Endothelial cell of umbilical vein (primary cell): ENCODE results near the gene RPE. TPM values are rescaled to one million over a fixed set of nuclear protein-coding genes. Genes with fewer than 3 reads are reported as not detected.

ENCODE experiments used
- BruUV-seq: library from RNA; stranded (reverse); fragments of 400-500 nt; replicated peaks from 2 replicates; lab custom pipeline; 2021; lab: Mats Ljungman, UMichigan
- CTCF ChIA-PET: fragments of 300-600, 350-600 bp; sonication (Branson Sonifier 250); formaldehyde crosslinking; loops from one replicate; lab custom pipeline; 2021; ENCODE audit warnings: antibody characterized with exemption, inconsistent platforms; lab: Charles Lee
- POLR2A ChIA-PET: fragments of 300-600, 350-600 bp; sonication (Branson Sonifier 250); formaldehyde crosslinking; loops from one replicate; lab custom pipeline; 2021; ENCODE audit warnings: antibody characterized with exemption, inconsistent platforms; lab: Charles Lee
- DNase-seq: peaks from one replicate; pipeline ENCODE4 v3.0.0-alpha.2; 2011; ENCODE audit warnings: low read depth, low spot score
- FAIRE-seq: peaks from 2 replicates; lab custom pipeline; 2011; peaks lifted over from hg19 to GRCh38; lab: Jason Lieb, UNC
- H2AFZ ChIP-seq: 2 replicates; pipeline ENCODE4 v1.6.0; 2012; ENCODE audit warnings: low read depth, low read length, control low read depth, inconsistent platforms
- H3K27ac ChIP-seq: 2 replicates; pipeline ENCODE4 v1.5.1; 2011; ENCODE audit warnings: low read depth, mild to moderate bottlenecking, control low read depth, low read length, moderate library complexity; ENCODE audit not compliant: insufficient read depth
- H3K27me3 ChIP-seq, 2 experiments: 2 replicates each; pipeline versions ENCODE4 v1.6.0 to v1.6.1; 2011; ENCODE audit warnings: low read length in 2 of 2, mixed read lengths in 1 of 2; ENCODE audit not compliant: control insufficient read depth in 2 of 2, insufficient read depth in 2 of 2
- H3K36me3 ChIP-seq, 2 experiments: 2 replicates in 1 of 2; 3 replicates in 1 of 2; pipeline ENCODE4 v1.5.1; 2011; ENCODE audit warnings: low read length in 2 of 2, mild to moderate bottlenecking in 1 of 2, moderate library complexity in 1 of 2; ENCODE audit not compliant: control insufficient read depth in 2 of 2, insufficient read depth in 2 of 2; ENCODE audit errors: extremely low read depth in 1 of 2
- H3K4me1 ChIP-seq: 3 replicates; pipeline ENCODE4 v1.5.1; 2011; ENCODE audit warnings: mild to moderate bottlenecking, low read length; ENCODE audit not compliant: control insufficient read depth, insufficient read depth; ENCODE audit errors: extremely low read depth
- H3K4me2 ChIP-seq: 2 replicates; pipeline ENCODE4 v1.6.1; 2011; ENCODE audit warnings: low read length, control low read depth, mixed read lengths; ENCODE audit not compliant: insufficient read depth
- H3K4me3 ChIP-seq, 3 experiments: fragments of 200-600 bp in 1 of 3; sonication (generic), shearing (Covaris generic) in 1 of 3; replicated peaks in 1 of 3; 2 replicates each; pipeline ENCODE4 v1.5.1; 2011 to 2016; ENCODE audit warnings: control low read depth in 3 of 3, low read length in 3 of 3, mild to moderate bottlenecking in 2 of 3, inconsistent platforms in 1 of 3, low read depth in 1 of 3, moderate library complexity in 1 of 3; ENCODE audit not compliant: insufficient read depth in 1 of 3
- H3K79me2 ChIP-seq: 2 replicates; pipeline ENCODE4 v1.6.0; 2012; ENCODE audit warnings: low read length, inconsistent platforms; ENCODE audit not compliant: control insufficient read depth, insufficient read depth
- H3K9ac ChIP-seq: replicated peaks from 2 replicates; pipeline ENCODE3; 2011; ENCODE audit warnings: low read length, control low read depth; ENCODE audit not compliant: insufficient read depth; ENCODE audit errors: extremely low read depth
- H3K9me1 ChIP-seq: replicated peaks from 3 replicates; pipeline ENCODE4 v1.6.0; 2011; ENCODE audit warnings: mild to moderate bottlenecking, low read length; ENCODE audit not compliant: control insufficient read depth, insufficient read depth; ENCODE audit errors: extremely low read depth
- H3K9me3 ChIP-seq: replicated peaks from 2 replicates; pipeline ENCODE4 v1.5.1; 2012; ENCODE audit warnings: low read length, inconsistent platforms; ENCODE audit not compliant: control insufficient read depth, insufficient read depth
- H4K20me1 ChIP-seq: replicated peaks from 2 replicates; pipeline ENCODE3; 2011; ENCODE audit warnings: mild to moderate bottlenecking, low read length; ENCODE audit not compliant: control insufficient read depth, insufficient read depth; ENCODE audit errors: extremely low read depth
- CTCF ChIP-seq, 2 donors: IDR thresholded peaks; 1 replicate in 1 of 2; 2 replicates in 1 of 2; pipeline ENCODE4 v1.5.1; 2011; ENCODE audit warnings: low read length in 2 of 2, mild to moderate bottlenecking in 2 of 2, moderate library complexity in 2 of 2, control low read depth in 1 of 2, inconsistent platforms in 1 of 2, low read depth in 1 of 2; ENCODE audit not compliant: insufficient read depth in 1 of 2; ENCODE audit errors: extremely low read depth in 1 of 2
- EZH2 ChIP-seq: IDR thresholded peaks from 2 replicates; pipeline ENCODE4 v1.6.1; 2012; ENCODE audit warnings: borderline replicate concordance, low read depth, mild to moderate bottlenecking, moderate library complexity, low read length, inconsistent platforms; ENCODE audit not compliant: severe bottlenecking
- FOS ChIP-seq: IDR thresholded peaks from 2 replicates; pipeline ENCODE4 v1.6.1; 2011; ENCODE audit warnings: mild to moderate bottlenecking, low read length, moderate library complexity, borderline replicate concordance; ENCODE audit not compliant: insufficient read depth
- GATA2 ChIP-seq: IDR thresholded peaks from 2 replicates; pipeline ENCODE4 v1.7.0; 2011; ENCODE audit warnings: low read depth, mild to moderate bottlenecking, moderate library complexity, mixed read lengths, low read length; ENCODE audit not compliant: insufficient read length, insufficient read depth
- JUN ChIP-seq: IDR thresholded peaks from 2 replicates; pipeline ENCODE4 v1.6.1; 2011; ENCODE audit warnings: borderline replicate concordance, low read depth; ENCODE audit not compliant: insufficient read length, insufficient read depth
- MAX ChIP-seq: IDR thresholded peaks from 2 replicates; pipeline ENCODE4 v1.6.1; 2011; ENCODE audit not compliant: insufficient read depth, insufficient read length
- MYC ChIP-seq: IDR thresholded peaks from one replicate; pipeline ENCODE4 v1.6.1; 2011; ENCODE audit warnings: mild to moderate bottlenecking, low read depth, low read length
- POLR2A ChIP-seq: IDR thresholded peaks from 2 replicates; pipeline ENCODE4 v1.6.1; 2012; ENCODE audit warnings: low read depth, mild to moderate bottlenecking, control low read depth, low read length
- POLR2AphosphoS5 ChIP-seq: IDR thresholded peaks from 2 replicates; pipeline ENCODE4 v1.6.1; 2012; ENCODE audit warnings: low read depth, mild to moderate bottlenecking, control low read depth, low read length, moderate library complexity; ENCODE audit not compliant: insufficient read depth
- dilution Hi-C: fragments of 300-500 bp; cut with MboI; formaldehyde crosslinking; loops from one replicate; pipeline ENCODE4 v1.15.0; 2019; ENCODE audit warnings: low sequenced_read_pairs; ENCODE audit not compliant: extremely low pct_ligation_motif_present
- intact Hi-C: fragments of 100-400 bp; cut with micrococcal nuclease; formaldehyde crosslinking; loops from one replicate; pipeline ENCODE4 v1.10.0; 2022
- polyA plus RNA-seq, 4 experiments: library from polyadenylated mRNA; depleted of rRNA in 3 of 4; stranded (reverse) in 3 of 4; unstranded in 1 of 4; fragments of >200 nt; gene quantifications; 2 replicates each; pipeline versions ENCODE4 v1.2.1 to v1.2.3, GENCODE V29; 2011 to 2012; ENCODE audit warnings: missing spikeins in 1 of 4
- total RNA-seq: library from RNA; stranded (reverse); gene quantifications from 2 replicates; pipeline ENCODE4 v1.2.3, GENCODE V29; 2021

Gene RPE
- total and polyA plus RNA-seq, 2 donors (not counting 3 experiments of a cell fraction or from before 2014, with no cell fraction given), result 60.7 to 97.4 TPM

GRCh38 chr2:210034087-210034683, 31.7 kb downstream of the RPE start:
- H3K27me3 ChIP-seq, result no peaks in the 10 kb centered on the region
- no peak for TF ChIP-seq MAX
- no peak for TF ChIP-seq EZH2
- no peak for TF ChIP-seq POLR2A
- no peak for TF ChIP-seq POLR2AphosphoS5
- TF ChIP-seq CTCF (IDR thresholded peaks at IDR 0.05; ENCODE audit: extremely low read depth in 1 of 2, insufficient read depth in 1 of 2, low read depth in 1 of 2, low read length in 2 of 2), result no peak
- TF ChIP-seq GATA2, result no peak
- TF ChIP-seq JUN, result no peak
- no peak for TF ChIP-seq FOS
- TF ChIP-seq MYC, result no peak
- CTCF ChIA-PET, result interaction anchor here (1.0 kb wide), 1 partner anchor 10 kb away, joined by 3 read pairs; no protein-coding TSS in a partner anchor
- no peaks in the 10 kb centered on the region for H3K36me3 ChIP-seq
- intact Hi-C loops (no loop called here), dilution Hi-C loops (no loop called here)
- no peaks in the 10 kb centered on the region for H4K20me1 ChIP-seq
- no peaks in the 10 kb centered on the region for H3K9me1 ChIP-seq
- FAIRE-seq (no peak), DNase-seq (no peak)
- no peaks in the 10 kb centered on the region for H3K9me3 ChIP-seq
- H3K4me2 ChIP-seq, result no peak overlapping the region
- H3K4me3 ChIP-seq, result no peak overlapping the region
- BruUV-seq, result no TSS peak
- H3K4me1 ChIP-seq, result no peaks in the 10 kb centered on the region
- POLR2A ChIA-PET, result no interaction called here
- no peak overlapping the region for H3K27ac ChIP-seq
- H2AFZ ChIP-seq, result no peak overlapping the region
- H3K9ac ChIP-seq, result no peak overlapping the region
- no peaks in the 10 kb centered on the region for H3K79me2 ChIP-seq
